Amniotic stem cell (primary cell): ENCODE measurements around the gene IFT88.

Source experiments
- DNase-seq: peaks from one replicate; lab custom pipeline; 2025; lab: John Stamatoyannopoulos, UW

IFT88 gene

DNA sequence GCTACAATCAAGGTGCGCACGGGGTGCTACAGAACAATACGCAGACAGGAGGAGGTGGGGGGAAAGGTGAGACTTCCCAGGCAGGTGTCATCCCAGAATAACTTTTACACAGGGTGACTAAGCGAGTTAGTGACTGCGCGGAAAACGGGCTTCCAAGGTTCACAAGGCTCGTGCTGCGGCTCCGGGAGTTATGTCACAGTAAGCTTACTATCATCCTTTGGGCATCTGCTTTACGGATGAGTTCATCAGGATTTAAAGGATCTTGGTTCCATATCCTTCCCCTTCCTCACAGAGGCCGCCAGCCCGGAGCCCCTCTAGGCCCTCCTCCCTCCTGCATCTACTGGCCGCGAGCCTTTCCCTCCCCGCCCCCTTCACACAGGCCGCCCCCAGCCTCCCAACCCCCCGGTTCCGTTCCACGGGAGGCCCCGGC lies 474 bp upstream of the IFT88 start:
- DNase-seq = peak; percentile 32

DNA sequence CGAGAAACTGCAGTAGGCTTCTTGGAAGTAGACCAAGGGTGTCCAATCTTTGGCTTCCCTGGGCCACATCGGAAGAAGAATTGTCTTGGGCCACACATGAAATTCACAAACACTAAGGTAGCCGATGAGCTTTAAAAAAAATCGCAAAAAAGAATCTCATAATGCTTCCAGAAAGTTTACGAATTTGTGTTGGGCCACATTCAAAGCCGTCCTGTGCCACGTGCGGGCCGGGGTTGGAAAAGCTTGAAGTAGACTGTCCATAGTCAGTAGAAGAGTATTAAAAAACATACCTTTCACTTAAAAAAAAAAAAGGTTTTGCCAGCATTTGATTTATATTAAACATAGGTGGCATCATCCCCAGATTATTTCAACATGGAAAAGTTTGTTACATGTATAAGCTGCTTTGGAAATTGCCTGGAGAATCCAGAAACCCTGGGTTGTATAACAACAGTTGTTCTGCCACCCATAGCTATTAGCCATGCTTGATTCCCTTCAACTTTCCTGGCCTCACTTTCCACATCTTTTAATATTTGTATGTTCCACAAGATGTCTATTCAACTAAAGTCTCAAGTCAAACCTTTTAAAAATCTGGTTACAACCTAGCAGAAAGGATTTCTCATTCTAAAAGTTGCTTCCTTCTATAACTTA lies 1.0 kb downstream of the IFT88 start:
- DNase-seq = no peak

- no peak for DNase-seq
These were observed 3.6 kb downstream of the IFT88 start for GRCh38 chr13:20570517-20570916.

DNA sequence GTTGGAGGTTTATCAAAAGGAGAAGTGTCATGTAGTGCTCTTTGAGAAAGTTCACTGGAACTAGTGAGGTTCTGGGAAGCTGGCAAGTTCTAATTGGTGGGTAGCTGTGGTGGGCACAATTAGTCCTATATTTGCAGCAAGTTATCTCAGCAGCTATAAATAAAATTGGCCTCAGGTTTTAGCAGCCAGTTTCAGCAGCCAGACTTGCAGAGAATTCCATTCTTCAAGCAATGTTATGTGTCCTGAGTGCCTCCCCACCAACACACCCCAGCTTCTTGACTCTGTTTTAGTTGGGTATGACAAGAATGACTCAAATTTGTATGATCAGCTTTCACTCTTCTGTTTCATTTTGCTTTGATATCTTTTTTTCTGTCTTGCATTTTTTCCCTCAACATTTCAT lies 4.7 kb downstream of the IFT88 start:
- no peak for DNase-seq

DNA sequence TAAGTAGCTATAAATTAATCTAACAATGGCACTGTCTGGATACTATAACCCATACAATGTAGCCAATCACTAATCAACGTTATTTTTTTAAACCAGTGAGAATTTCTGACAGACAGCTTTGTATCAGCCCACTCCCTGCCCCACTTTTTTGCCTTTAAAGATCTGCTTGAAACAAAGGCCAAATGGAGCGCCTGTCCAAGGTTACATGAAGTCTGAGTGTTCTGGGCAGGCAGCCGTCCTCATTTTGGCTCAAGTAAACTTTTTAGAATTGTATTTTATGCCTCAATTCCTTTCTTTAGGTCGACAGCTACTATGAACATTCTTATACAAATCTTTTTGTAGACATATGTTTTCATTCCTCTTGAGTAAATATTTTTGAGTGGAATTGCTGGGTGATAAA lies 6.2 kb downstream of the IFT88 start:
- DNase-seq = no peak

DNA sequence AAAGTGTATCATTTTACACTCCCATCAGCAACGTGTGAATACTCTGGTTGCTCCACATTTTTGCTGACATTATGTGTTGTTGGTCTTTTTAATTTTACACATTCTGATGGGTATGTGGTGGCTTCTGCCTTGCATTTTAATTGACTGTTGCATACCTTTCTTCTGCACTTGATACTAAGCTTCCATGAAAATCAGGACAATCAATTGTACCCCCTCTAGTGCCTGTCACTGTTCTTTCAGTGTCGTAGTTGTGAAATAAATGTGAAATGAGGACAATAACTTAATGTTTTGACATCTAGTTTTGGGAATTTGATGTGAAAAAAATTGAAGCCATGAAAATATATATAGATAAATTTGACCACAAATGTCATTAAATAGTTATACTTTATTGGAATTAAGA lies 6.7 kb downstream of the IFT88 start:
- no peak for DNase-seq

DNA sequence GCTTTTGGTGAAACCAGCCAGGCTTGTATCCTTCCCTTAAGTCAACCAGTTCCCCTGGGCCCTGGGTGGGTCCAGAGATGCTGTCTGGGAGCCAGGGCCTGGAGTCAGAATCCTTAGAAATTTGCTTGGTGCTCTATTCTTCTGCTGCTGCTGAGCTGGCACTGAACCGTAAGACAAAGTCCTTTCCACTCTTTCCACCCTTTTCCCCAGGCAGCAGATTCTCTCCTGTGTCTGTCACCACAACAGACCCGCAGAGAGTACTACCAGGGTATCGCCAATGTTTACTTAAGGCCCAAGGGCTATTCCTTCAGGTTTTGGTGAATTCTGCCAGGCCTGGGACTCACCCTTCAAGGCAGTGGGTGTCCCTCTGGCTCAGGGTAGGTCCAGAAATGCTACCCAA lies 12.2 kb downstream of the IFT88 start:
- no peak for DNase-seq

- DNase-seq = no peak
These were observed 13.3 kb downstream of the IFT88 start for GRCh38 chr13:20580257-20580656.

DNA sequence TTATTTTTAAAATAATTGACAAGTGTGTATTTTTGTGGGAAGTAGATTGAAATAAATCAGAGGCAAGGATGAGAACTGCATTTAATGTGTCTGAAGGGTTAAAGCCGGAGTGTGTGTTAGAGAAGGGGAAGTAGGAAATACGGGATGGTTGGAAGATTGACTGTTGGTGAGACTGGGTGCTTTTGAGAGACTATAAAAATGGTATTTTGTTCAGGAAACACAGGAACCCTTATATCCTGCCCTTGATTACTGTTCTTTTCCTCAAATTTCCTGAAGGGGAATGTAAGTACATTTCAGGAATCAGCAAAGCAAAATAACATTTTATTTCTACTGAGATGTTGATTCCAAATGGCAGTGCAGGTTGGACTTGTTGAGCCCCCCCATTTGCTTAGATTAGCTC lies 15.1 kb downstream of the IFT88 start:
- DNase-seq = no peak

- no peak for DNase-seq
These were observed 16.9 kb downstream of the IFT88 start for GRCh38 chr13:20583803-20584293.

- no peak for DNase-seq
These were observed 18.4 kb downstream of the IFT88 start for GRCh38 chr13:20585371-20585770.

DNA sequence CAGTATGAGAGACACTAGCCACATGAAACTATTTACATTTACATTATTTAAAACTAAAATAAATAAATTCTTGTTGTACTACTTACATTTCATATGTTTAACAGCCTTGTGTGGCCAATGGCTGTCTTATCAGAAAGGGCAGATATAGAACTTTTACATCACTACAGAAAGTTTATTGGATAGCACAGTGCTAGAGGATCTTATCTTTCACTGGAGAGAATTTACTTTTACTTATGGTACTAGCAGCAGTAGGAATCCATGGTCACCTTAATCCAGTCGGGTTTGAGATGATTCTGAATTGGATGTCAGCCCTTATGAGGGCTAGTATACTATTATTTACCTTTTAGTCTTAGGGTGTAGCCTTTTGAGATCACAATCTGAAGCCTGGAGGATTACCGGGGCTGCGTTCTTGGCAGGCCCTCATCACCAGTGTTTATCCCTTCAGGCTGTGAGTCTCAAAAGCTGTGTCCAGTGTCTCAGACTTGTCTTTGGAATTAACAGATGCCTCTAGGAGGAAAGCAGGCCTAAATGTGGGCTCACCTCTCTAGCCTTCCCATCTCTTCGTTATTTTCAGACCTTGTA lies 21.7 kb downstream of the IFT88 start:
- DNase-seq = no peak

DNA sequence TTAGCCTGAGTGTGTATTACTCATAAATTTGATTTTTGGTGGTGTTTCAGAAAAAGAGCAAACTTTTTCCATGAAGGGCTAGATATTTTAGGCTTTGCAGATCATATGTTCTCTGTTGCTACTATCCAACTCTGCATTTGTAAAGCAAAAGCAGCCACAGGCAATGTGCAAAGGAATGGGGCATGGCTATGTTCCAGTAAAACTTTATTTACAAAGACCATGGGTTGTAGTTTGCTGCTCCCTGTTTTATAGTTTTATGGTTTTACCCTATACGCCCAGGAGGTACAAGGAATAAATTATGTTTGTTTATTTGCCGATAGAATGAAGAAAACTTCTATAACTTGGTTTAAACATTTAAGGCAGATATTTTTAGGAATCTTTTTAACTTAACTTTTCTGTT lies 23.6 kb downstream of the IFT88 start:
- no peak for DNase-seq

DNA sequence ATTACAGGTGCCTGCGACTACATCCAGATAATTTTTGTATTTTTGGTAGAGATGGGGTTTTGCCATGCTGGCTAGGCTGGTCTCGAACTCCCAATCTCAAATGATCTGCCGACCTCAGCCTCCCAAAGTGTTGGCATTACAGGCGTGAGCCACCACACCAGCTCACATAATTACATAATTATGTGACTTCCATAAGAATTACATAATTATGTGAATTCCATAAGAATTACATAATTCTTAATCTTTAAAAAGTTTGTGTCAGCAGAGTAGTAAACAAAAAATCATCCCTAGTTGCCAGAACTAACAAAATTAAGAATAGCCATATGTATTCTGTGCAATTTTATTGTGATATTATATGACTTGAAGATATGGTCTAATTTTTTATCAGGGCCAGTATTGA lies 25.6 kb downstream of the IFT88 start:
- DNase-seq = no peak

DNA sequence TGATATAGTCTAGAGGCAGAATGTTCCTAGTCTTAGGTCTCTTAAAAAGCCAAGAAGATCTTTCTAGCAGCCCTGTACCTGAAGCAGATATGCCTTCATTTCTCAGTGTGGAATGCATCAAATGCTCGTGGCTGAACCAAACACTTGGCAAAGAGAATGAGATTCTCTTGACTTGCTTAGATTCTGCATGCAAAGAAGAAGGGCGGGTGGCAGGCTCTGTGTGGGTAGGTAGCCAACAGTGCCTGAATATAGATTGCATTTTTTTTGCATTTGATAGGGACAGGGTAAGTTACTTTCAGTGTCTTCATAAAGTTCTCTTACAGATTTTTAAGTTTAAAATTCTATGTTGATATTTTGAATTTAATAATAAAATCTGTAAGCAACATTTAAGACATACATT lies 27.3 kb downstream of the IFT88 start:
- DNase-seq = no peak

DNA sequence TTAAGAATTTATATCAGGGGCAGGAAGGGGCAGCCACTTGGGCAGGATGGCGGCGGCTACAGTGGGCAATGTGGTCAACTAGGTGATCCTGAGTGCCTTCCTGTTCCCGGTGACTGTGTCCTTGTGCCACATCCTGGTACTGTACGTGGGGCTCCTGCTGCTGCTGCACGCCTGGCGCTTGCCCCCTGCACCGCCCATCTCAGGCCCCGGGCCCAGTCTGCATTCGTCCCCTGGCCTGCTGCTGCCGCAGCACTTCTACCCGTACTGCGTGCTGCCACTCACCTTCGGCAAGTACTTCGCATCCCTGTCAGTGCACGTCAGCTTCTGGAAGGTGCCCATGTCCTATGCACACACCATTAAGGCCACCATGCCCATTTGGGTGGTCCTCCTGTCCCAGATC lies 40.1 kb downstream of the IFT88 start:
- no peak for DNase-seq

DNA sequence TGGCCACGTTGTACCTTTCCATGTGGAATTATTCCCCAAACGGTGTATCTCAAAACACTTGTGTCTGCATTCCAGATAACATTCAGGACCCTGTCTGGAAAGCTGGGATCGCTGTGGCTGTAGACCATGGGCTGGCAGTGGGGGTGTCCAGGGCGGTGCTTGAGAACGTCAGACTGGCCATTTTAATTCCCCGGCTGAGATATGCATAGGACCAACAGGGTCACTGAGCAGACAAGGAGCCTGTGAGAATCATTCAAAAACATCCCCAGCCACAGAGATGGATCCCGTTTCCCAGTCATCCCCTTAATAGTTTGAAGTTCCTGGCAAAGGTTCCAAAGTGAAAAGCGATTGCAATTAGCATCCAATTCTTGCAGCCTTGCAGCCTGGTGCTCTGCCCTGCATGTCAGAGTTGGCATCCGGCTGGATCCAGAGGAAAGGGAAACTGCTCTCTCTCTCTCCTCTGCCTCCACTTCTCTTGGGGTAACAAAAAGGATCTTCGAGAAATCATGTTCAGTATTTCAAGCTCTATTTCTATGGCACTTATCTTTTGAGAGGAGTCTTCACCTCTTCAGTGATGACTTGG lies 41.6 kb downstream of the IFT88 start:
- DNase-seq = no peak

GRCh38 chr13:20609145-20609544 lies 42.2 kb downstream of the IFT88 start:
- no peak for DNase-seq

DNA sequence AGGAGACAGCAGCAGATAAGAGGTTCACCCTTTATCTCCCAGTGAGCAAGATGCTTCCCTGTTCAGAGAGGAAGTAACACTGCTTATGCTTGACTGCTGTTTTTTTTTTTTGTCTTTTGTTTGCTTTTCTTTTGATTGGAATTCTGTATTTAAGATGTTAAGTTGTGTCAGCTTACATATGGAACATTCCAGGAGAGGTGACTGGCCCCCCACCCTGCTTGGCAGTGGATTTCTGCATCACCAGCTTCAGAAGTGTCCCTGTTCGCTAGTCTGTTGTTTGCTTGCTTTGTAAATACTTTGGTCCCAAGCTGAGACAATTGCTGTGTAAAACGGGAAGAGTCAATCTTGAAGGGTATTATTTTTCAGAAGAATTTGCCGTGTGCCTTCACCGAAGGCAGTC lies 43.0 kb downstream of the IFT88 start:
- DNase-seq = no peak

GRCh38 chr13:20616059-20616797 lies 49.3 kb downstream of the IFT88 start:
- DNase-seq = peak; percentile 59

DNA sequence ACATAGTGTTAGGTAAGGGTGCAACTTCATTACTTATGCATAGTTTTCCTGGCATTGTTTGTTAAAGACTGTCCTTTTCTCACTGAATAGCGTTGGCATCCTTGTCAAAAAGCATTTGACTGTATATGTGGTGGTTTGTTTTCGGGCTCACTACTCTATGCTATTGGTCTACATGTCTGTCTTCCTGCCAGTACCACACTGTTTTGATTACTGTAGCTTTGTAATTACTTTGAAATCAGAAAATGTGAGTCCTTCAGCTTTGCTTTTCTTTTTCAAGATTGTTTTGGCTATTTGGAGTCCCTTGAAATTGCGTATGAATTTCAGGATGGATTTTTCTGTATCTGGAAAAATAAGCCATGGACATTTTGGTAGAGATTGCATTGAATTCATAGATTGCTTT lies 56.0 kb downstream of the IFT88 start:
- no peak for DNase-seq

DNA sequence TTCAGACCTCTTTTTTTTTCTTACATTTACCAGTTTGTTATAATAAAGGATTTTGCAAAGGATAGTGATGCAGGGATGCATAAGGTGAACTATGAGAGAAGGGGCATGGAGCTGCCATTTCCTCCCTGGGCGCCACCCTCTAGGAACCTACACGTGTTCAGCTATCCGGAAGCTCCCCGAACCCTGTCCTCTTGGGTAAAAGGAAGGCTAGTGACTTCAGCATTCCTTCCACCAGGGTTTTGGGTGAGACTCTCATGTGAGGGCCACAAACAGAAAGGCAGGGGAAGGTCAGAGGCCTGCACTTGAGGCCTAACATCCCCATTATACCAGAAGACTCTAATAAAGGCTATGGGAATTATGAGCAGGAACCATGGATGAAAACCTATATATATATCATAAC lies 57.3 kb downstream of the IFT88 start:
- DNase-seq = no peak

DNA sequence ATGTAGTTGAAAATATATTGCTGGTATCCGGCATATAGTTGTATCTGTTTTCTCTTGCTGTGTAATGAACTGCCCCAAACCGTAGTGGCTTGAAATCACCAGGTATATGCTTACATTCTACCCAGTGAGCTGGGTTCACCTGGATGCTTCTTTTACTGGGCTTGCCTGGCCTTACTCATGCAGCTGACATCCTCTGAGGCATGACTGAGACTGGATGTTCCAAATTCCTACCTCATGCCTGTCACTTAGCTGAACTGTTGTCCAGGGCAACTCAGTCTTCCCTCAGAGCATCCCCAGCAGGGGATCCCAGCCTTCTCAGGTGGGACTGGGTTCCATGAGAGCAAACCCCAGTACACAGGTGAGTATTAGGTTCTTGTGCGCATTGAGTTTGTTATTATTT lies 66.8 kb downstream of the IFT88 start:
- DNase-seq = no peak
